ENCODE results near the gene BST2.
A peak's percentile ranks its signal among the peaks of the same experiment; 100 is the strongest.

The BST2 gene

DNA sequence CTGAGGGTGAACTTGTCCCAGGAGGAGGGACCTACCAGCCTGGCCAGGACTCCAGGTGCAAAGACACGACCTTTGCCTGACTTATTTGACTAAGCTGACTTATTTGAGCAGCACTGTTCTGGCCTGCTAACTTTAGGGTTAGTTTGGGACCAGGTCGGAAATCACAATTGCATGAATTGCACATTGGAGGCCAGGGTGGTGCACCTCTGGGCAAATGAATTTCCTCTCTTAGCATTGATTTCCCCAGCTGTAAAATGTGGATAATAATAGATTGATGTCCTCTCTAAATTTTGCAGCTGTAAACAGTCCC, 1.4 kb upstream of the BST2 start:
- Histone ChIP-seq H3K79me2 (ENCODE audit: insufficient read depth, low read length) (peaks cover 8% of the 10 kb centered on the region; the same call in 1 of the 2 replicates), H3K9me2 (replicated peaks; ENCODE audit: insufficient read depth, low read length) (no peaks in the 10 kb centered on the region), H4K20me1 (ENCODE audit: low read depth, low read length) (no peaks in the 10 kb centered on the region), H3K27me3 (ENCODE audit: low read length) (no peaks in the 10 kb centered on the region), H3F3A (ENCODE audit: insufficient read depth) (peaks cover 7% of the 10 kb centered on the region; the same call in 1 of the 2 replicates), H3K9ac (ENCODE audit: low read length) (peak overlapping the region; percentile 49), H3K9me3 (ENCODE audit: insufficient read depth, low read length) (no peaks in the 10 kb centered on the region), H3K4me2 (ENCODE audit: low read depth, low read length, poor library complexity, severe bottlenecking) (peak overlapping the region; percentile 63), H3K36me3 (ENCODE audit: low read length) (no peaks in the 10 kb centered on the region), H3K4me3 (ENCODE audit: insufficient read depth, low read length, poor library complexity, severe bottlenecking) (peak overlapping the region; percentile 53), H2AFZ (ENCODE audit: low read depth, low read length, severe bottlenecking) (no peak overlapping the region), H3K27ac (ENCODE audit: low read depth, low read length) (peak overlapping the region; percentile 69)
- no peak for TF ChIP-seq EZH2phosphoT487 (conservative IDR thresholded peaks at IDR 0.05; ENCODE audit: low read length)
- TF ChIP-seq, protein P1, sequence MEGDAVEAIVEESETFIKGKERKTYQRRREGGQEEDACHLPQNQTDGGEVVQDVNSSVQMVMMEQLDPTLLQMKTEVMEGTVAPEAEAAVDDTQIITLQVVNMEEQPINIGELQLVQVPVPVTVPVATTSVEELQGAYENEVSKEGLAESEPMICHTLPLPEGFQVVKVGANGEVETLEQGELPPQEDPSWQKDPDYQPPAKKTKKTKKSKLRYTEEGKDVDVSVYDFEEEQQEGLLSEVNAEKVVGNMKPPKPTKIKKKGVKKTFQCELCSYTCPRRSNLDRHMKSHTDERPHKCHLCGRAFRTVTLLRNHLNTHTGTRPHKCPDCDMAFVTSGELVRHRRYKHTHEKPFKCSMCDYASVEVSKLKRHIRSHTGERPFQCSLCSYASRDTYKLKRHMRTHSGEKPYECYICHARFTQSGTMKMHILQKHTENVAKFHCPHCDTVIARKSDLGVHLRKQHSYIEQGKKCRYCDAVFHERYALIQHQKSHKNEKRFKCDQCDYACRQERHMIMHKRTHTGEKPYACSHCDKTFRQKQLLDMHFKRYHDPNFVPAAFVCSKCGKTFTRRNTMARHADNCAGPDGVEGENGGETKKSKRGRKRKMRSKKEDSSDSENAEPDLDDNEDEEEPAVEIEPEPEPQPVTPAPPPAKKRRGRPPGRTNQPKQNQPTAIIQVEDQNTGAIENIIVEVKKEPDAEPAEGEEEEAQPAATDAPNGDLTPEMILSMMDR (IDR thresholded peaks at IDR 0.05; ENCODE audit: insufficient read depth, low read length, poor library complexity, severe bottlenecking): no peak

DNA sequence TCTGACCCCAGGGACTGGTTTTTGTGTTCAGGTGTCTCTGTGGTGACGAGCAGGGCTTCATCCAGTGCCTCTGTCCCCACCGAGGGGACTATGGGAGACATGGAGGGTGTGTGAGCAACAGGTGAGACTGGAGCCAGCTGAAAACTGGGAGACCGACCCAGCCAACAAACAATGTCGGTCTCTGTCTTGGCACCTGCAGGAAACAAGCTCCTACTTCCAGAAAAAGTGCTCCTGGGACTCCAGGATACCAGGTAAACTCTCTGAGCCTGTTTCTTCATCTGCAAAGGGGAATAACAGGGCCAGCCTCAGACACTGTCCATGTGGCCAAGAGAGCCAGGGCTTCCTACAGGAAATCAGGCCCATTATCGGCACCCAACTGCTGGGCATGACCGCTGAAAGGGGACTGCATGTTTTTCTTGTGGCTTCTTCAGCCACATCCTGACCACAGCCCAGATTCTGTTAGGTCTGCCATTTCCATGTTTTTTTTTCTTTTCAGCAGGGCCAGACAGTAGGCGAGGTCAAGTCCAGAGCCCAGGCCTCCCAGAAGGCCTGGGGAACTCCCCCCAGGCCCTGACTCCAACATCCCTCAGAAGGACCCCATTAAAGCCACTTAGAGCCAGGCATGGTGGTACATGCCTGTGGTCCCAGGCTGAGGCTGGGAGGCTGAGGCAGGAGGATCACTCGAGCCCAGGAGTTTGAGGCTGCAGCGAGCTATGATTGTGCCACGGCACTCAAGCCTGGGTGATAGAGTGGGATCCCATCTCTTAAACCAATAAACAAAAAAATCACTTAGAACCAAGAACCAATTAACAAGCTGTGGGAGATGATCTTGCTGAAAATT, 836 bp upstream of the BST2 start:
- Histone ChIP-seq H3K27me3 (ENCODE audit: low read length) (no peaks in the 10 kb centered on the region), H4K20me1 (ENCODE audit: low read depth, low read length) (no peaks in the 10 kb centered on the region), H3K9ac (ENCODE audit: low read length) (peak overlapping the region; percentile 49), H2AFZ (ENCODE audit: low read depth, low read length, severe bottlenecking) (peak overlapping the region; percentile 45), H3K4me3 (ENCODE audit: insufficient read depth, low read length, poor library complexity, severe bottlenecking) (peak overlapping the region; percentile 53), H3K9me2 (replicated peaks; ENCODE audit: insufficient read depth, low read length) (no peaks in the 10 kb centered on the region), H3K36me3 (ENCODE audit: low read length) (no peaks in the 10 kb centered on the region), H3K27ac (ENCODE audit: low read depth, low read length) (peak overlapping the region; percentile 69), H3K9me3 (ENCODE audit: insufficient read depth, low read length) (no peaks in the 10 kb centered on the region), H3K79me2 (ENCODE audit: insufficient read depth, low read length) (peaks cover 8% of the 10 kb centered on the region; the same call in 1 of the 2 replicates), H3F3A (ENCODE audit: insufficient read depth) (peaks cover 7% of the 10 kb centered on the region; the same call in 1 of the 2 replicates), H3K4me2 (ENCODE audit: low read depth, low read length, poor library complexity, severe bottlenecking) (peak overlapping the region; percentile 63)
- TF ChIP-seq, protein P1 (IDR thresholded peaks at IDR 0.05; ENCODE audit: insufficient read depth, low read length, poor library complexity, severe bottlenecking): no peak
- no peak for TF ChIP-seq EZH2phosphoT487 (conservative IDR thresholded peaks at IDR 0.05; ENCODE audit: low read length)

DNA sequence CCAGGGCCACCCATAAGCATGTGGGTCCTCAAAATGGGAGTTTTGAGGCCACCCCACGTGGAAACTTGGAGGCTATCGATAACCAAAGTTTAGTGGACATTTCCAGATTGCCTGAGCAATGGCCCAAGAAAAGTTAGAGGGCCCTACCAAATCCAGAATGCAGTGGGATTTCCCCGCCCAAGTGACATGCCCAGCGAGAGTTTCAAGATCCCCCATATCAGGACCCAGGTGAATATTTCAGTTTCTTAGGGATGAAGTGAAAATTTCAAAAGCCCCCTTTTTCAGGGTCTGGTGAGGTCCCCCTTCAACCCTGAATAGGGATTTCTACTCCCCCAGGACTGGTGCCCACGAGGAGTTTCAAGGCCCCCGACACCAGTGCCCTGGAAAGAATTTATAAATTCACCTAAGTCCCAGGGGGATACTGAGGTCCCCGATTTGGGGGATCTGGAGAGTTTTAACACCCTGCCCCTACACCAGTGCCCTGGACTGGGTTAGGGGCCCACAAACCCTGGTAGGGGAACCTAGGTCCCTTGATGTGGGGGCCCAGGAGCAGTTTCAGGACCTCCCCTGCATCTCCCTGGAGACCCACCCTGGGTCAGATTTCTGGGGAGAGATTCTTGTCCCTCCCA, 695 bp downstream of the BST2 start:
- TF ChIP-seq EZH2phosphoT487 (conservative IDR thresholded peaks at IDR 0.05; ENCODE audit: low read length): no peak
- TF ChIP-seq, protein P1 (IDR thresholded peaks at IDR 0.05; ENCODE audit: insufficient read depth, low read length, poor library complexity, severe bottlenecking): no peak
- Histone ChIP-seq H3K9me2 (replicated peaks; ENCODE audit: insufficient read depth, low read length) (no peaks in the 10 kb centered on the region), H3F3A (ENCODE audit: insufficient read depth) (peaks cover 7% of the 10 kb centered on the region; the same call in 1 of the 2 replicates), H4K20me1 (ENCODE audit: low read depth, low read length) (no peaks in the 10 kb centered on the region), H2AFZ (ENCODE audit: low read depth, low read length, severe bottlenecking) (no peak overlapping the region), H3K4me3 (ENCODE audit: insufficient read depth, low read length, poor library complexity, severe bottlenecking) (peak overlapping the region; percentile 53), H3K27me3 (ENCODE audit: low read length) (no peaks in the 10 kb centered on the region), H3K36me3 (ENCODE audit: low read length) (no peaks in the 10 kb centered on the region), H3K79me2 (ENCODE audit: insufficient read depth, low read length) (peaks cover 8% of the 10 kb centered on the region; the same call in 1 of the 2 replicates), H3K4me2 (ENCODE audit: low read depth, low read length, poor library complexity, severe bottlenecking) (peak overlapping the region; percentile 63), H3K9me3 (ENCODE audit: insufficient read depth, low read length) (no peaks in the 10 kb centered on the region), H3K9ac (ENCODE audit: low read length) (peak overlapping the region; percentile 49), H3K27ac (ENCODE audit: low read depth, low read length) (peak overlapping the region; percentile 69)
